KG1 (cell line): ENCODE measurements around the gene PLAAT2.
"Not testable (repeated sequence)": the region's sequence is repeated elsewhere in the genome, so short reads cannot be mapped to it uniquely, and the experiment has no call there.

ENCODE experiments used
- DNase-seq: peaks from one replicate; lab custom pipeline; 2025; lab: John Stamatoyannopoulos, UW

The PLAAT2 gene

GRCh38 chr11:63563201-63564055 is at the start of gene PLAAT2:
PLAAT2 (minus strand) TSS chr11:63563379; CDS start chr11:63563324, 55 bp downstream.
- DNase-seq: no peak

GRCh38 chr11:63612181-63612580 is 49.0 kb upstream of the PLAAT2 start:
- no peak for DNase-seq

GRCh38 chr11:63611395-63611747 is 48.2 kb upstream of the PLAAT2 start:
- no peak for DNase-seq

GRCh38 chr11:63610604-63611394 is 47.6 kb upstream of the PLAAT2 start:
- DNase-seq: no peak

GRCh38 chr11:63609971-63610580 is 46.9 kb upstream of the PLAAT2 start:
- no peak for DNase-seq

- no peak for DNase-seq
These were observed 46.4 kb upstream of the PLAAT2 start for GRCh38 chr11:63609536-63609935.

- DNase-seq: no peak
These were observed 45.5 kb upstream of the PLAAT2 start for GRCh38 chr11:63608353-63609345.

- no peak for DNase-seq
These were observed 40.0 kb upstream of the PLAAT2 start for GRCh38 chr11:63603180-63603518.

GRCh38 chr11:63602290-63603179 is 39.4 kb upstream of the PLAAT2 start:
- not testable (repeated sequence) for DNase-seq

GRCh38 chr11:63599211-63600122 is 36.3 kb upstream of the PLAAT2 start:
- DNase-seq: no peak

GRCh38 chr11:63598556-63598955 is 35.4 kb upstream of the PLAAT2 start:
- no peak for DNase-seq

- DNase-seq: no peak
These were observed 32.1 kb upstream of the PLAAT2 start for GRCh38 chr11:63595296-63595695.

GRCh38 chr11:63592975-63593395 is 29.8 kb upstream of the PLAAT2 start:
- DNase-seq: no peak

GRCh38 chr11:63590024-63590788 is 27.0 kb upstream of the PLAAT2 start:
- no peak for DNase-seq

GRCh38 chr11:63589000-63589399 is 25.8 kb upstream of the PLAAT2 start:
- no peak for DNase-seq

GRCh38 chr11:63586451-63587166 is 23.4 kb upstream of the PLAAT2 start:
- no peak for DNase-seq

GRCh38 chr11:63583357-63583677 is 20.1 kb upstream of the PLAAT2 start:
- DNase-seq: no peak

GRCh38 chr11:63581224-63581623 is 18.0 kb upstream of the PLAAT2 start:
- not testable (repeated sequence) for DNase-seq
